ENCODE measurements around the gene SOX21. TPM values are rescaled to one million over a fixed set of nuclear protein-coding genes. Genes with fewer than 3 reads are reported as not detected.

The SOX21 gene
- total RNA-seq, 2 donors from 2014 or later = not detected

Other genes starting within 250 kb of the SOX21 start
- gene DCT, start 232.9 kb downstream of the SOX21 start, total RNA-seq = under 1 TPM in 1 of 2 donors, not detected in 1; 0.08 TPM
- 1 to 10 TPM; 7.8 to 8.3 TPM for gene TGDS, start 116.4 kb downstream of the SOX21 start, total RNA-seq
- 1 to 10 TPM; 3.4 to 3.7 TPM for gene GPR180, start 110.7 kb downstream of the SOX21 start, total RNA-seq